KOPT-K1 (cell line): ENCODE data around the gene IL27RA.
A peak's percentile ranks its signal among the peaks of the same experiment; 100 is the strongest.

ENCODE experiments used
- H3K27ac ChIP-seq: fragments of 200-600 bp; sonication (generic); 2 replicates; pipeline ENCODE4 v1.5.1; 2016; ENCODE audit warnings: antibody characterized with exemption, mild to moderate bottlenecking, low read depth, low read length; ENCODE audit not compliant: poor library complexity, severe bottlenecking
- H3K36me3 ChIP-seq: fragments of 200-600 bp; sonication (generic); 2 replicates; pipeline ENCODE4 v1.5.1; 2017; ENCODE audit warnings: antibody characterized with exemption, mild to moderate bottlenecking, low read length, moderate library complexity; ENCODE audit not compliant: insufficient read depth
- H3K9me3 ChIP-seq: fragments of 200-600 bp; sonication (generic); 2 replicates; pipeline ENCODE4 v1.5.1; 2017; ENCODE audit warnings: antibody characterized with exemption, low read length, mild to moderate bottlenecking; ENCODE audit not compliant: insufficient read depth, poor library complexity, severe bottlenecking

The IL27RA gene

DNA sequence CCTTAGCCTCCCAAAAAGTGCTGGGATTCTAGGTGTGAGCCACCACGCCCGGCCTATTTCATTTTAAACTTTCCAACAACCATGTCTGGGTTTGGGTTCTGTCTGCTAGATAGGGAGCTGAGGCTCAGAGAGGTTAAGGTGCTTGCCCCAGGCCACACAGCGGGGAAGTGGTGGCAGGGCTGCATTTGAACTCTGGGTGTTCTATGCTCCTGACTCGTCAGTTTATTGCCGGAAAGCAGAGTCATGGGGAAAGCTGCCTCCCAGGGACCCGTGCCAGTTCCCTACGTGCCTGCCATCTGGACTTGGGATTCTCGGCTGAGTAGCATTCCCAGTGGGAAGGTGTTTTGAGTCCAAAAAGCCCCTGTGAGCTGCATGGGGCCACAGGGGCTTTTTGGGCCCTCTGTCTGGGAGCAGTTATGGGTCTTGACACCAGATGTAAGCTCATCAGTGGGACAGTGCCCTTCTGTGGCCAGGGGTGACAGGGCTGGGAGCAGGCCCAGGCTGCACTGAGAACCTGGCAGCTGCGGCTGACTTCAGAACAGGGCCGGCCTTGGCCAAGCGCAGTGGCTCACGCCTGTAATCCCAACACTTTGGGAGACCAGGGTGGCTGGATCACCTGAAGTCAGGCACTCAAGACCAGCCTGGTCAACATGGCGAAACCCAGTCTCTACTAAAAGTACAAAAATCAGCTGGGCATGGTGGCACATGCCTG is 36.4 kb upstream of the IL27RA start:
- peaks cover 9% of the 10 kb centered on the region for H3K9me3 ChIP-seq
- H3K36me3 ChIP-seq: peaks cover 41% of the 10 kb centered on the region; the same call in 1 of the 2 replicates
- H3K27ac ChIP-seq: no peak overlapping the region

- peaks cover 9% of the 10 kb centered on the region for H3K9me3 ChIP-seq
- H3K36me3 ChIP-seq: peaks cover 37% of the 10 kb centered on the region; the same call in 1 of the 2 replicates
Measured at GRCh38 chr19:13995878-13996765, 35.4 kb upstream of the IL27RA start.

GRCh38 chr19:13996928-13997630 is 34.5 kb upstream of the IL27RA start:
- H3K36me3 ChIP-seq: peaks cover 30% of the 10 kb centered on the region; the same call in 1 of the 2 replicates
- no peak overlapping the region for H3K27ac ChIP-seq
- peaks cover 9% of the 10 kb centered on the region for H3K9me3 ChIP-seq

More at GRCh38 chr19:13995878-13996765, 35.4 kb upstream of the IL27RA start:
- H3K27ac ChIP-seq: no peak overlapping the region

DNA sequence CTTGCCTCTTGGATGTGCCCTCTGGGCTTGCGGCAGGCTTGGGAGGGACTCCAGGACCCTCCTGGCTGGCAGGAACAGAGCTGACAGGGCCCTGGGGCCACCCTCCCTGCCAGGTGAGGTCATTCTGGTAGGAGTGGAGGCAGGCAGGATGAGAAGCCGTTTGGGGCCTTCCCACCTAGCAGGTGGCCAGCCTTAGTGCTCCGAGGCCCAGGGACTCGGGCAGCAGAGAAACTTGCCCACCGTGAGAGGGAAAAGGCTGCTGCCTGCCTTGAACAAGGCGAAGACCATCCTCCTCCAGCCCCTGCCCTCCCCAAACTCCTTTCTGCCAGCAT is 34.0 kb upstream of the IL27RA start:
- Histone ChIP-seq H3K36me3 (peaks cover 25% of the 10 kb centered on the region; the same call in 1 of the 2 replicates), H3K27ac (no peak overlapping the region), H3K9me3 (peaks cover 9% of the 10 kb centered on the region)

DNA sequence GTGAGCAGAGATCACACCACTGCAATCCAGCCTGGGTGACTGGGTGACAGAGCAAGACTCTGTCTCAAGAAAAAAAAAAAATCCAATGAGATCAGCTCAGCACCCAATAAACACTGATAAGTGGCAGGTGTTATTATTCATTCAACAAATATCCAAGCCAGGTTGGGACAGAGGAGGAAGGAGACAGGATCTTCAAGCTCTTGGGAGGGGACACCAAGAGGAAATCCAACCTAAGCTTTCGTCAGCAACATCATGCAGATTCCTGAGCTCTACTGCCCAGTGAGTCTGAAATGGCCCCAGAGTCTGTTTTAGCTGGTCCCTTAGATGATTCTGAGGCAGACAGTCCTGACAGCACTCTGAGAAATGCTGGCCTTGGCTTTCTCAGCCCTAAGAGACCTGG is 33.1 kb upstream of the IL27RA start:
- H3K27ac ChIP-seq: no peak overlapping the region
- peaks cover 22% of the 10 kb centered on the region; the same call in 1 of the 2 replicates for H3K36me3 ChIP-seq
- H3K9me3 ChIP-seq: peaks cover 9% of the 10 kb centered on the region

DNA sequence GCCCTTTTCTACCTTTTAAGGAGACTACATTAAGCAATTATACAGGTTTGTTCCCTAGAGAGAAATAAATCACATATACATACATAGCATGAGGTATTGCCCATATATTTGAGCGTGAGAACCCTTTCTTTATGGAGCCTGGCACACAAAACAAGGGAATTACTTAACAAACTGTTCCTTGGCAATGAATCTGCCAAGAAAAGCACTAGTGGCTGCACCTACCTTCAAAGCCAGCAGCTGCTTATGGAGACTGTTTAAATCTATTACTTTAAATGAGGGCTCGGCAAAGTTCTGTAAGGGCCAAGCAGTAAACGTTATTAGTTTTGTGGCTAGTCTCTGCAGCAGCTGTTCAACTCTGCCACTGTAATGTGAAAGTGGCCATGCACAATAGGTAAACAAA is 32.5 kb upstream of the IL27RA start:
- H3K36me3 ChIP-seq: peaks cover 22% of the 10 kb centered on the region; the same call in 1 of the 2 replicates
- H3K27ac ChIP-seq: no peak overlapping the region
- peaks cover 9% of the 10 kb centered on the region for H3K9me3 ChIP-seq

DNA sequence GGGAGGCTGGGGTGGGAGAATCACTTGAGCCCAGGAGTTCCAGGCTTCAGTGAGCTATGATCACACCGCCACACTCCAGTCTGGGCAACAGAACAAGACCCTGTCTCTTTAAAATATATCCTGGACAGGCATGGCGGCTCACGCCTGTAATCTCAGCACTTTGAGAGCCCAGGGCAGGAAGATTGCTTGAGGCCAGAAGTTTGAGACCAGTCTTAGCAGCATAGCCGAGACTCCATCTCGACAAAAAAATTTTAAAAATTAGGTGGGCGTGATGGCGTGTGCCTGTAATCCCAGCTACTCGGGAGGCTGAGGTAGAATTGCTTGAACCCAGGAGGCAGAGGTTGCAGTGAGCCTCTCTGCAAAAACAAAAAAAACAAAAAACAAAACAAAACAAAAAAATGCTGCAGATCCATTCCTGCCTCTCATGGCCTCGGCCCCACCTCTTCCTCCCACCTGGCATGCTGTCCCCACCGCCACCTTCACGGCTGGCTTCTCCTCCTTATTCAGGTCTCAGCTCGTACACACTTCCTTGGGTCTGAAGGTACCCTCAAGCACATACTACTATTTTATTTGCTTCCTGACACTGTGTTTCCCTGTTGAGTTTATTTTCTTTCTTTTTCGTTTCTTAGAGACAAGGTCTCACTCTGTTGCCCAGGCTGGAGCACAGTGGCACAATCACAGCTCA is 30.7 kb upstream of the IL27RA start:
- peaks cover 14% of the 10 kb centered on the region; the same call in 1 of the 2 replicates for H3K36me3 ChIP-seq
- H3K27ac ChIP-seq: peak overlapping the region; percentile 90
- H3K9me3 ChIP-seq: peaks cover 9% of the 10 kb centered on the region

DNA sequence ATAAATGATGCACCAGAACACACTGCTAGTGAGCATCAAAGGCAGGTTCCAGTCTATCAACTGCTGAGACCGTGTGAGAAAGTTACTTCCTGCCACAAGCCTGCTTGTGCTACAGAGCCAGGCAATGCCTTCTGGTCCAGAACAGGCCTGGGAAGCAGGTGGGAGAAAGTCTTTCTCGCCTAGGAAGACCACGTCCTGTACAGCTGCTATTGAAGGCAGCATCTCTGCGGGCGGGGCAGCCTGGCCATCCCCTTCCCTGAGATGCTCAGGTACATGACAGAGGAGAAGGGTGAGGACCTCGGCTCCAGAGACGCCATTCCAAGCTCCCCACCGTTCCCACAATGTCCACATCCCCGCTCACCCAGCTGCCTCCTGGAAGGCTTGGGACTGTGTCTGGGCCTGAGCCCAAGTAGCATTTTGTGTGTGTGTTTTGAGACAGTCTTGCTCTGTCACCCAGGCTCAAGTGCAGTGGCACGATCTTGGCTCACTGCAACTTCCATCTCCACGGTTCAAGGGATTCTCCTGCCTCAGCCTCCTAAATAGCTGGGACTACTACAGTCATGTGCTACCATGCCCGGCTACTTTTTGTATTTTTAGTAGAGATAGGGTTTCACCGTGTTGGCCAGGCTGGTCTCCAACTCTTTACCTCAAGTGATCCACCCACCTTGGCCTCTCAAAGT is 28.9 kb upstream of the IL27RA start:
- Histone ChIP-seq H3K9me3 (peaks cover 9% of the 10 kb centered on the region), H3K27ac (peak overlapping the region; percentile 90), H3K36me3 (0 out of 2 replicates have a peak, but pooled peaks cover under 1% of the 10 kb centered on the region)

GRCh38 chr19:14003251-14004055 is 28.1 kb upstream of the IL27RA start:
- Histone ChIP-seq H3K27ac (peak overlapping the region; percentile 90), H3K9me3 (peaks cover 9% of the 10 kb centered on the region), H3K36me3 (no peaks in the 10 kb centered on the region)

DNA sequence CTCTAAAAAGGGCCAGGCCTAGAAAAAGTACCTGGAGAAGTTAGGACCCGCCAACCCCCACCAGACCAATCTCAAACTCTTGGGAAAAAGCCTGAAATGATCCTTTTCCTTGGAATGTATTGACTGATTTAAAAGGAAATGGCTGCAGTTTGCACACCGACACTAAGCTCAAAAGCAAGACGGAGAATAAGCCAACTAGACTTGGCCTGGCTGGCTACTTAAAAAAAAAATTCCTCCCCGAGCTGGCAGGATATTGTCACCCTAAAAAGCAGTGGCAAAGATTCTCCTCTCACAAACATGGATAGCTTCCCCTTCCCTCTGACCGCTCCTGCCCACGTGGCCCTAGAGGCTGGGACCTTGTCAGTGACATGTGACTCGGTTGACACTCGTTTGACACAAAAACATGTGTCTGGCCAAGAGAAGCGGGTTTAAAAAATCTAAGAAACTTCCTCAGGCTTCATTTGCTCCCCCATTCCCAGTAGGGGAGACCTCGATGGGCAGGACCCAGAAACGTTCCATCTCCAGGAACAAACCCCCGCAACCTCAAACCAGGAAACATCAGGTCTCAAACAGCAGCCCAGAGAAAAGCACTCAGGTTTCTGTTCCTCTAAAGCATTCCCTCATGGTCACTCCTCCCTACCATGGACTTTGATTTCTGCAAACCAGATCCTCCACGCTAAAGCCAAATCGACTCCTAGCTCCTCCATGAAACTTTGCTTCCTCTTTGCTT is 26.8 kb upstream of the IL27RA start:
- H3K9me3 ChIP-seq: no peaks in the 10 kb centered on the region
- H3K36me3 ChIP-seq: no peaks in the 10 kb centered on the region
- peak overlapping the region; percentile 90 for H3K27ac ChIP-seq

DNA sequence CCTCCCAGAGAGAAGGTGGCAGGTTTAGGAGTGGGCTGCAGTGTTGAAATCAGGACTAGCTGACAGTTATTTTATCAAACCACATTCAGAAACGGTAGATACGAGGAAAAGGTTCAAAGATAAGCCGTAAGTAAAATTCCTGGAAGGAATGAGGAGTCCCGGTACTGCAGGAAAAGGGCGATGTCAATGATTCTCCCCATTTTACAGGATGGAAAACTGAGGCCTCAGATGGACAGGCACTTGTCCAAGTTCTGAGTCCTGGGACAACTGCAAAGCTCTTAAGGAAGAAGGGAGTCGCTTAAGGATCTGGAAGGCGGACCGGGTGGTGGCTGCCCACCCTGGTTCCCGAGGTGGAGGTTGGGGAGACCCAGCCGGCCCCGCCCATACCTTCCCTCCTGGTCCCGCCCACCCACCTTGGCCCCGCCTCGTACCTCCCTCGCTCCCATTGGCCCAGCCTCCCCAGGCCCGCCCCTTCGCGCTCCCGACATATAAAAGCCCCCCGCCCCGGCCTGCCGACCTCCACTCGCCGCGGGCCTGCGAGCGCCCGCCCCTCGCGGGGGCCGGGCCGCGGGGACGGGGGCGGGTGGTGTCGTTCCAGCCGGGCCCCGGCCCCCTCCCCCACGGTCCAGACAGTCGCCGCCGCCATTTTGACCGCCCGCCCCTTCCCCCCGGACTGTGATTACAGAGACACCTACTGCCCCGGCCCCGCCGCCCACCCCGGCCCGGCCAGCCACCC is 26.0 kb upstream of the IL27RA start:
- H3K36me3 ChIP-seq: no peaks in the 10 kb centered on the region
- peak overlapping the region; percentile 90 for H3K27ac ChIP-seq
- no peaks in the 10 kb centered on the region for H3K9me3 ChIP-seq

DNA sequence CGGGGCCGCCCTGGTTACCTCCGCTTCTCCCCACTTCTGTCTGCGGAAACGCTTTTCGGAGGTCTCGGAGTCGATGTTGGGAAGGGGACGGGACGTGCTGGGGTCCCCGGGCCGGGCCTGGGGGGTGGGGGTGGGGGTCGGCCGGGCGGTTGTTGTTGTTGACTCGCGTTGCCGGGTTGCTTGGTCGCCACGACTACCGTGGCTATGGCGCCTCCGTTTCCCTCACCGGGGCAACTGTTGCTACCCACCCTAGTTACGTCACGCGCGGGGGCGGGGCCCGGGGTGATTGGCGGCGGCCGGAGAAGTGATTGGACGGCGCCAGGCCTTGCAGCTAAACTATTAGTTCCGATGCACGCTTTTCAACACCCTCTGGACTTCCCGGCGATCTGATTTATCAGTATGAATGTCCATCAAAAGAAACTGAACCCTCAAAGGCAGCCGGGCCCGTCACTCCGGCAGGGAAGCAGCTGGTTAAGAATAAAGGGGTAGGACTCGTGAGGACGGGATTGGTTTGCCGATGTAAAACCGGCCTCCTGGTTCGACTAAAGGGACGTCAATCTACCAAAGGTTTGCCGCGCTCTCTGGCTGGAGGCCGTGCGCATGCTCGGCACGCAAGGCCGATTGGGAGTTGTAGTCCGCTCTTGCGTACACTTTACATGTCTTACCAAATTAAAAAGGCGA is 25.3 kb upstream of the IL27RA start, which contains the start of gene RFX1:
TSS of gene RFX1 (minus strand) at position 236 of the 681 bp plus-strand sequence. CDS start 12,477 bp downstream, outside the sequence.
- H3K9me3 ChIP-seq: no peaks in the 10 kb centered on the region
- peak within 1 kb of the TSS; percentile 90 for H3K27ac ChIP-seq
- H3K36me3 ChIP-seq: no peaks in the 10 kb centered on the region
